ENCODE measurements around the gene ALKBH3. TPM values are rescaled to one million over a fixed set of nuclear protein-coding genes. Genes with fewer than 3 reads are reported as not detected.

Gene ALKBH3
- total RNA-seq, 2 experiments from 2014 or later: 48.1 to 49.7 TPM

DNA sequence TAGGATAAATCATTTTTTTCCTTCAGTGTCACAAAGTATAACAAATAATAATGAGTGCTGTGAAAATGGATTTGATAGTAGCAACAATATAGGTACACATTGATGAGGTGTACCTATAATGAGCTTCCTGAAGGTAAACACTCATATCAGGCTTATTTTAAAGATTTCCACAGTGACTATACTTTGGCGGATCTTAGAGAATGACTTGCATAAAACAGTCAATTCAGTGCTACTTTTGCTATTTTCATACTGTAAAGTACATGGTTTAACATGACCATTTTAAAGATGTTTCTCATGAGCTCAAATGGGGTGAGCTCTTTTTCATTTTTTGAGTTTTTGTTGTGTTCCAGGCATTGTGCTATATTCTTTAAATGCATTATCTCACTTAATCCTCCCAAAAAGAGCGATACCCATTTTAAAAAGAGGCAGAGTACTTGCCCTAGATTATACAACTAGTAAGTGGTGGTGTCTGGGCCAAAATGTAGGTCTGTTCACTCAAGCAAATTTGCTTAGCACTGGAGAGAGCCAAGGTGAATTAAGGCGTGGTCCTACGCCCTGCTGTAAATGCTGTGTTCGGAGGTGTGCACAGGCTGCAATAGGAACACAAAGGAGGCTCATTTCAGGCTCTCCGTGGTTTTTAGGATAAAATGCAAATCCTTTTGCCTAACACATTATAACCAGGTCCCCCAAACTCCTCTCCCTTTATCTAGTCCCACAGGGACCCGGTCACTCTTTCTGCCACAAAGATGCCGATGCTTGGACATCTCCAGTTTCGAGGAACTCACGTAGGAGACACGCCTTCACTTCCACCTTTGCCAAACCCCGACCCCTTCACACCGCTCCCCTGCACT lies 617 bp upstream of the ALKBH3 start:
- ChIA-PET CTCF (interaction anchor here (0.6 kb wide), 1 partner anchor 10 kb away, joined by 3 read pairs; no protein-coding TSS in a partner anchor), POLR2A (interaction anchor here (1.1 kb wide), 1 partner anchor 9 kb away, joined by 4 read pairs; no protein-coding TSS in a partner anchor)

DNA sequence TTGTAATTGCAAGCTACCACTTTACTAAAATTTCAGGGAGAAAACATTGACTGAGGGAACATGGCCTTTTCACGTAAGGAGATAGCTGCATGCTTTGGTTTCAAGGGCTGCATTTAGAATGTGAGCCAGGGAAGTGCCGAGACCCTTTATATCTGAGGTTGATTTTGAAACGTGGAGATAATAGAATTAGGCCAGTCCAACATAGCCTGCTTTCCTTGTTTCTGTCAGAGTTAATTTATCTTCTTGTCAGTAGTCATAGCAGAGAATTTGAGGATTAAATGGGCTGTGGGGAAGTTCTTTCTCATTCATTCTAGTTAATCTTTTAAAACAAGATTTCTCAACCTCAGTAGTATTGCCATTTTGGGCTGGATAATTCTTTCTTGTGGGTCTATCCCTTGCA lies 12.2 kb downstream of the ALKBH3 start:
- ChIA-PET CTCF (interaction anchor here (1.1 kb wide), 1 partner anchor 9 kb away, joined by 3 read pairs; no protein-coding TSS in a partner anchor), POLR2A (no interaction called here)

DNA sequence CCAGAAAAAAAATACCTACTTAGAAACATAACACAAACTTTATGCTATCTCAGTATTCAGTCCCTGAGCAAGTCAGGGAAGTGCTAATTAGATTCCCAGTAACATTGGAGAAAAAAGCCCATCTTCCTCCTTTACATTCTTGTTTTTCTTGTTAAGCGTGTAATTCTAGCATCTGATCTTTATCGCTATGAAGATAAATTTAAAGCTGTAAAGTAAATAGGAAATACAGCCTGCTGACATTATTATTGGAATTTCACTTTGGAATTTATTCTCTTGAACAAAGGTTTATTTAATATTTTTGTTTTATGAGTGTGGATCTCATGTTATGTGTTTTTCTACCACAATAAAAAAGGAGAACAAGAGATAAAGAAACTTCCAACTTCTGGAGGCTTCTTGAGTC lies 13.9 kb downstream of the ALKBH3 start:
- ChIA-PET POLR2A (no interaction called here), CTCF (no interaction called here)

DNA sequence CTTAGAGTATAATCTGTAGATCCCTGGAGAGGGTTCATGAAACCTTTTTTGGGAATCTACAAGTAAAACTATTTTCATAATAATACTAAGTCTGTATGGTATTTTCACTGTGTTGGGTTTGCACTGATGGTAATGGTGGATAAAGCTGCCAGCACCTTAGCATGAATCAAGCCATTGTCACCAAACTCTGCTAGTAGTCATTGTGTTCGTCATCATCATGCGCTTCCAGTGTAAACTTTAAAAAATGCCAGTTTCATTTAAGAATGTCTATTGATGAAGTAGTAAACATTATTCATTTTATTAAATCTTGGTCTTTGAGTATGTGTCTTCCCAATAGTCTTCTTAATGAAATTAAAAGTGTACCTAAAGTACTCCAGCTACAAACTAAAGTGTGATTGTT lies 15.0 kb downstream of the ALKBH3 start:
- POLR2A ChIA-PET: no interaction called here
- CTCF ChIA-PET: no interaction called here

DNA sequence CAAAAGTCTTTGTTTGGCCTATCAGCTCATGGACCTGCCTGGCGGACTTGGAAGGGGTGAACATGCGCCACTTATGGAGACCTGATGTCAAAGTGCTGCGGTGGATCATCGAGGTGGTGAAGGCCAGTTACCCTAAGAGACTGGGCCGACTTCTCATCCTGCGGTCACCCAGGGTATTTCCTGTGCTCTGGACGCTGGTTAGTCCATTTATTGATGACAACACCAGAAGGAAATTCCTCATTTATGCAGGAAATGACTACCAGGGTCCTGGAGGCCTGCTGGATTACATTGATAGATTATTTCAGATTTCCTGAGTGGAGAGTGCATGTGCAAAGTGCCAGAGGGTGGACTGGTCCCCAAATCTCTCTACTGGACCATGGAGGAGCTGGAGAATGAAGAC lies 17.9 kb downstream of the ALKBH3 start:
- POLR2A ChIA-PET: no interaction called here
- CTCF ChIA-PET: no interaction called here

DNA sequence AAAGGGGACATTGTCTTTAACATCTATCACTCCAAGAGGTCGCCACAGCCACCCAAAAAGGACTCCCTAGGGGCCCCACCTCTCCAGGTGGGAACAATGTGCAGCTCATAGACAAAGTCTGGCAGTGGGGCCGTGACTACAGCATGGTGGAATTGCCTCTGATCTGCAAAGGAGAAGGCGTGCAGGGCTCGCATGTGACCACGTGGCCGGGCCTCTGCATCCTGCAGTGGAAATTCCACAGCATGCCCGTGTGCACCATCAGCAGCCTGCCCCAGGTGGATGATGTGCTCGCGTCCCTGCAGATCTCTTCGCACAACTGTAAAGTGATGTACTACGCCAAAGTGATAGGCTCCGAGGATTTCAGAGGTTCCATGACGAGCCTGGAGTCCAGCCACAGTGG lies 18.5 kb downstream of the ALKBH3 start:
- ChIA-PET CTCF (interaction anchor here (1.6 kb wide), 1 partner anchor 9 kb away, joined by 6 read pairs; no protein-coding TSS in a partner anchor), POLR2A (no interaction called here)

DNA sequence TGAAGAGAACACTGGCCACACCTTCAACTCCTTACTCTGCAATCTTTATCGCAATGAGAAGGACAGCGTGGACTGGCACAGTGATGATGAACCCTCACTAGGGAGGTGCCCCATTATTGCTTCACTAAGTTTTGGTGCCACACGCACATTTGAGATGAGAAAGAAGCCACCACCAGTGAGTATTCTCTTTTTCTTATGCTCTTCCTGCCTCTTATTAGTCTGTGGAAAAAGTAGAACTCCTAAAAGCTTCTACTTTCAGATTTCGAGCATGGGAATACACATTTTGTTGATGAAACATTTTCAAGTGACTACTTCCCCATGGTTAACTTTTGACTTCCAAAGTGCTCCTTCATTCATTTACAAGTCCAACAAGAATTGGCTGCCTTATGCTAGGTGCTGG lies 20.9 kb downstream of the ALKBH3 start:
- ChIA-PET CTCF (no interaction called here), POLR2A (no interaction called here)

DNA sequence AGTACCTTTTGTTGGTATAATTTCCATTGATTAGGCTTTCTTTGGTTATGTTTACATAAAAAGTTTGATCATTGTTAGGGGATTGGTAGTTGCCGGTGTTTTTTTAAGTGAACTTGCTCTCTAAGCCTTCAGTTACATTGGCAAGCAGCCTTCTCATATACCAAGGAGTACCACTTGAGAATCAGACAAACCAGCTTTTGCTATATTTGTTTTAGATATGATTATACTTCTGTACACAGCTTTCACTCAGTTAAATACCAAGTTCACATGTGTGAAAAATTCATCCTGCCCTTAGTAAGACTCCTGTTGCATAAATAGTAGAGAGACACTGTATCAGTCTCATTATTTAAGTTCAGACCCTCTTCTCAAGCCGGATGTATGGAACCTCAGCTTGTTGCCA lies 22.4 kb downstream of the ALKBH3 start:
- ChIA-PET CTCF (interaction anchor here (1.9 to 3.5 kb wide), 2 partner anchors 11 to 13 kb away, joined by 7 to 11 read pairs; no protein-coding TSS in a partner anchor), POLR2A (no interaction called here)

DNA sequence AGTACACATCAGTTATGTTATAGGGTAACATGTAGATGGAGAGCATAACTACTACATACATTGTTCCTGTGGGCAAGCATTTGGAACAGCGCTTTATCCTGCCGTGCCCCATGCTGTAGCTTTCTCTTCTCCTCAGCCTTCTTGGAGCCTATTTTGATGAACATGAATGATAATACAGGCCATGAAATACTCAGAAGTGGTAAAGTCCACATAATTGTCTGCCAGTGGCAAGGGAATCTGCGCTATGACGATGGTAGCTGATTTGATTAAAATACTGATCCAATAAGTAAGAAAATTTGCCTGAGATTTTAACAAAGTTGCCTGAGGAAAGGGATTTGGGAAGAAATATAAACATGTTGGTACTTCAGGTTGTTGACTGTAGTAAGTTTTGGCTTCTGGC lies 23.3 kb downstream of the ALKBH3 start:
- ChIA-PET CTCF (interaction anchor here (1.0 to 3.5 kb wide), 3 partner anchors 10 to 52 kb away, joined by 4 to 11 read pairs (median 7); no protein-coding TSS in a partner anchor), POLR2A (no interaction called here)

DNA sequence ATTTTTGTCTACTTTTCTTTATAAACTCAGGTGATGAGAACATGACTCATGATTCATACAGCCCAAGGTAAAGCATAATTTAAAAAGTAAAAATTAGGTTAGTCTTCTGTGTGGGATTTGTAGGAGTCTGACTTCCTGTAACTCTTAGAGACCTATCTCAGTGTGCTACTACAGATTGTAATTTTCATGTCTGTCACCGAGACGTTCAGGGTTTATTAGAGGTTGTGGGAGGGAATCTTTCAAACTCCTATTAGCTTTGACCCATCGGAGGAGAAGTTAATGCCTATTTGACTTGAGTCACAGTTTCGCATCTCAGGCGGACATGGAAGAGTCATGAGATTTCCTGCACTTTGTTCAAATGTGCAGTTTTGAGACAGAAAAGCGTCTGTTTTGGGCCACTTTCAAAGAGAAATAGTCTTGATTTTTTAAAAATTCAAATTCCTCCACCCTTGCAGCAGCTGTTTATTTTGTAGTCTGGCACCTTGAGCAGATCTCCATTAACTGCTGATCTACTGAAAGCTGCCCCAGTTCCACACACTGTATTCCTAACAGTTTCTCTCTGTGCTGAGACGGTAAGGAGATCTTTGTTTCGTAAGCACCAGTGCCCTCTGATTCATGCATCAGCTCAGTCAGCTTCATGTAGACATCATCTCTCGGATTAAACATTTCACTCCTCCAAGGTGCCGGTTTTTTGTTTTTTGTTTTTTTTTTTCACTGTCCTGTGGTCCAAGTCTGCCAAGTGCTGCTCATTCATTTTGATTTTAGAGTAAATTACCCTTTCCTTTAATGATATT lies 24.3 kb downstream of the ALKBH3 start:
- POLR2A ChIA-PET: interaction anchor here (0.7 kb wide), 1 partner anchor 231 kb away, joined by 3 read pairs; no protein-coding TSS in a partner anchor
- CTCF ChIA-PET: interaction anchor here (0.7 to 3.5 kb wide), 4 partner anchors 9 to 594 kb away, joined by 3 to 11 read pairs (median 5); no protein-coding TSS in a partner anchor

DNA sequence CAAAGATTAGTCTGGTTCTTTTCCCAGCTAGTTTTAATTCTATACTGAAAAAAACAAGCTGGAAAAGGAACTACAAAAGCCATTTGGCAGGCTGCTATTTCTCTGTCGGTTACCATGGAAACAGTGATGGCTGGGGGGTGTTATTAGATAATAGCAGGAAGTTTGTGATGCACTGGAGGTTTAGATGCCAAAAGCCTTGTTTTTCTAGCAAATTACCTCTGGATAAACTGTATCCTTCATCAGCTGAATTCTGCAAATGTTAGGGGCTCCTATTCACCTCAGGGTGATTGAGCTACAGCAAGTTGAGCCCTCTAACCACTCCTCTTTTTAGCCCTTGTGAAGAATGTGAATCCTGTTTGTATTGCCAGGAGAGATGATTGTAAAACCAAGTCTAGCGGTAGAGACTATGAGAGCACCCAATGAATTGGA lies 25.2 kb downstream of the ALKBH3 start:
- ChIA-PET POLR2A (no interaction called here), CTCF (interaction anchor here (3.5 kb wide), 1 partner anchor 15 kb away, joined by 11 read pairs; no protein-coding TSS in a partner anchor)

DNA sequence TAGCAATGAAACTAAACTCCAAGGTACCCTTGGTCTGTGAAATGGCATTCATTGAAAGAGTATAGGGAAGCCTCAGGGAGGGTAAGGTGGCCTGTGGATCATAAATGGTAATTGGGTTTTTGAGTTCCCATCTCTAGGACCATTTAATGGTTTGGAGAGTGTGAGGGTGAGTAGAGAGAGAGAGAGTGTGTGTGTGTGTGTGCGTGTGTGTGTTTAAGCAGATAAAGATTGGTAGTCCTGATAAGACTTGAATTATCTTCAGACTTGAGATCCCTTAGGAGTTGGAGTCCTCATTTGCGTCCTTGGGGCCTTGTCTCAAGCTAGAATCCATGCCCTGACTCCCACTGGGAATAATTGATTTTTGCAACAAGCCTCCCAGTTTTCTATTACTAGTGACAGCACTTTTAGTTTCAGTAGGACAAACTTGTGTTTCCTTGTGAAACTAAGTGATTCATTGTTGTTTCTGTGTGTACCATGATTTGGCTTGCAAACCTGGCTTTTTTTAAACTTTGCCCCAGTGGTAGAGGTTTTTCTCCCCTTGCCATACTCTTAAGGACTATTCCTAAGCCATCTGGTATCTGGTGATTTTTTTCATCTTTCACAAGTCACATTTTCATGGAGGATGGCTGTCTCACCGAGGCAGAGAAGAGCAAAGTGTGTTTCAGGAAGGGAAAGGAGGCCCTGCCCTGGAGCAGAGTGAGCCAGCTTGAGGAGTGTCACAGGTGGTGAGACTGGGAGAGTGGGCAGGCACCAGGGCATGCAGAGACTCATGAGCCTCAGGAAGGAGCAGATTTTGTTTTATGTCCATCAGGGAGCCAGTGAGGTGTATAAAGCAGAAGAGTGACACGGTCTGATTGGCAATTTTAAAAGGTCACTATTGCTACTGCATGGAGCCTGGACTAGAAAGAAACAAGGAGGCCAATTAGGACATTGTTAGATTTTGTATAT lies 26.7 kb downstream of the ALKBH3 start:
- ChIA-PET CTCF (no interaction called here), POLR2A (no interaction called here)

DNA sequence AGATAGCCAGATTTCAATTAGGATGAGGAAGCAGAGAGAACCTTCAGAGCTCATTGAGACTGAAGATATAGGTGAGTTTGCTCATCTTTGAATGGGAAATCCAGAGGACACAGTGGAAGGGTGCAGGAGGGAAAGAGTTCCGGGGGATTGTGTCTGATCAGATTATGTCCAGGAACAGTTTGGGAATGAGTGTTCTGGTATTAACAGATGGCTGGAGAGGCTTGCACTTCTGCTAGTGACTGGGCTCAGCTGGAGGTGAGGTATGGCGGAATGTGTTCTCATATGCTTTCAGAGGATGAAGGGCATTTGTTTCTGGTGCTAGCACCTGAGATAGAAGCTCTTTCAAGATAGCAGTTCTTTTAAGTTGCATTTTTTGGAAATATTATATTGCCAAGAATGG lies 27.6 kb downstream of the ALKBH3 start:
- CTCF ChIA-PET: no interaction called here

DNA sequence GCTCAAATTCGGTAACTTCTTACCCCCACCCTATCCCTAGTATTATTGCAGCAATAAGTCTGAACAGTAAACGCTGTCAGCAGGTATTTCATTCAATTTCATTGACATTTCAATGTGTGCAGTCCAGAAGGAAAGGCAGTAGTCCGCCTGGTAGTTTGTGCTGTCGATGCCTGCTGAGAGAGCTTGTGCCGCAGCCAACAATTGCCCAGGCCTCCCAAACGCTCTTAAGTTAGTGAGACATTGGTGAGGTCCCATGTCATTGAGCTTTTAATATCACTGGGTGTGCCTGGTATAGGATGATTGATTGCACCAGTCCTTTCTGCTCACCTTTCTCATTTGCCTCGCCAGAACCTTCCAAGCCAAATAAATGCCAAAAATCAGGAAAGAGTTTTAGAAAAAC lies 28.1 kb downstream of the ALKBH3 start:
- POLR2A ChIA-PET: interaction anchor here (0.5 kb wide), 1 partner anchor 327 kb away, joined by 4 read pairs; no protein-coding TSS in a partner anchor

More for the DNA sequence above, 27.6 kb downstream of the ALKBH3 start:
- POLR2A ChIA-PET: no interaction called here

DNA sequence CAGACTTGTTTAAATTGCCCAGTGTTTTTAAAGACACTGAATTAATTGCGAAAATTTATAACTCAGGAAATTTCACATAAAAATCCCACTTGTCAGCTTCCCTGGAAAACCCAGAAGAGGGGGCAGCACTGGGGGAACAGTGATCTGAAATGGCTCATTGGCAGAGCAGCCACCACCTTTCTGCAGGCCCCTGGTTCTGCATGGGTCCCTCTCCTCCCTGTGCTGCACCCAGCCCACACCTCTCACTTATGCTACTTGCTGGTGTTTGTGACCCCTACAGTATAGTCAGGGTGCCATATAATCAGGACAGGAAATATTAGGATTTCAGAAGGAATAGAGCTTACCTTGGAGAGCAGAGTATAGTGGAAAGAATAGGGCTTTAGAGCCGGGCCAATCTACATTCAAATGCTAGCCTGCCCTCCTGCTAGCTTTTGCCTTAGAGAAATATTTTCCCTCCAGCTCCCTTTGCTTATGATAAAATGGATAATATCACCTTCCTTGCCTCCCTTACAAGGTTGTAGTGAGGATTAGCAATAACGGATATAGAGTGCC lies 33.3 kb downstream of the ALKBH3 start:
- POLR2A ChIA-PET: no interaction called here
- CTCF ChIA-PET: interaction anchor here (0.6 to 1.6 kb wide), 2 partner anchors 10 to 1423 kb away, joined by 3 to 7 read pairs; no protein-coding TSS in a partner anchor

More for the DNA sequence above, 28.1 kb downstream of the ALKBH3 start:
- CTCF ChIA-PET: no interaction called here

DNA sequence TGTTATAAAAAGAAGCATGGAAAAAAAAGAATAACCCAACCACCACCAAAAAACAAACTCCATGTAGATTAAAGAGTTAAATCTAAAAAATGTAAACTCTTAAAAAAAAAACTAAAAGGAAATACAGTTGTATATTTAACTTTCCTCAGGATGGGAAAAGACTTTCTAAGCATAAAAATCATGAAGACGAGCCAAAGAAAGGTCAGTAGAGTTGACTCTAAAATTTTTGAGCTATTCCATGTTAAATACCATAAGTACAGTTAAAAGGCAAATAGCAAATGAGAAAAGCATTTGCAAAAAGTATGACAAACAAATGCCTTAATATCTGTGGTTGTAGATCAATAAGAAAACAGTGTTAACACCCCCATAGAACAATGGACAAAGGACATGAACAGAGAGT lies 33.8 kb downstream of the ALKBH3 start:
- ChIA-PET POLR2A (no interaction called here), CTCF (interaction anchor here (0.6 to 1.6 kb wide), 2 partner anchors 11 to 1423 kb away, joined by 3 to 7 read pairs; no protein-coding TSS in a partner anchor)

DNA sequence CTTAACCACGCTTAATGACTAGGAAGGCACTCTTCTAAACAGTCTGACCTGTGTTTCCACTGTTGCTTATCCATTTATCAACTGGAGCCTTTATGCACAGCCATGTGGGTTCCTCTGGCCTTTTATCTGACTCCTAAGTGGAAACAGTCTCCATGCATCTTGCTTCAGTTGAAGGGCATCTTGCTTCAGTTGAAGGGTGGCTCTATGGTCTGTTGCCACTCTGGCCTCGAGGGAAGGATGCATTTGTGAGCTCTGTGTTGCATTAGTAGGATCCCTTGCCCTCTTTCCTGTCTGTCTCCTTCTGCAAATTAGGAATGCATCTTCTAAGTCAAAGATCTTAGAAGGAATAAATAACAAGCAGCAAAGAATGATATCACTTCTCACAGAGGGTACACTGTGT lies 36.0 kb downstream of the ALKBH3 start:
- CTCF ChIA-PET: no interaction called here
- POLR2A ChIA-PET: no interaction called here

DNA sequence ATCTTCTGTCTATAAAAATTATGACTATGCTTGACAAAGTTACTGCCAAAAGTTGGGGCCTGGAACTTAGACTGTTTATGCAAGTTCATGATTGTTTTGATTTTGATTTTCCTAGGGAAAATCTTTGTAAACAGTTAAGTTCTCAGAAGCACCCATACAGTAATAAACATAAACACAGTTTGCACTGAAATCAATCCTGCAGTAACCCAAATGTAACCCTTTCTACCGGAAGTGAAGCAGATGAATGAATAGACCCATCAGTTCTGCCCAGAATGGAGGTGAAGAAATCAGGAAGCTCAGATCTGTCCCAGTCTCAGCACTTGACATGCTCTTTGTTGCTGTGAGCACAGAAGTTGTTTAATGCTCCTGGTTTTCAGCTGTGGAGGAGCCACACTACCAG lies 37.2 kb downstream of the ALKBH3 start:
- ChIA-PET POLR2A (no interaction called here), CTCF (interaction anchor here (0.5 to 1.6 kb wide), 4 partner anchors 8 to 147 kb away, joined by 3 to 5 read pairs (median 3); no protein-coding TSS in a partner anchor)

DNA sequence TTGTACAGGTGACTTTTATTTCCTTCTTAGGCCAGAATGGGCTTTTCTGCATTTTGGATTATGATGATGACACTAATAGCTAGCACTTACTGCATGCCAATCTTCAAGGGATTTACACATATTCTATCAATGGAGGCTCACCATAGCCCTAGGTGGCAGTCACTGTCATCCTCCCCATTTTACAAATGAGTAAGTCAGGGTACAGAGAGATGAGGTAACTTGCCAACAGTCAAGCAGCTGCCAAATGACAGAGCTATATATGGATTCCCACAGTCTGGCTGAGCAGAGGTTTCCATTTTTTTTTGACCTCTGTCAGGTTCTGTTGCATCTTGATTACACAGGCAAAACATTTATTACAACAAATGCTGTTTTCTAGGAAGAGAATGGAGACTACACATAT lies 38.0 kb downstream of the ALKBH3 start:
- POLR2A ChIA-PET: no interaction called here
- CTCF ChIA-PET: interaction anchor here (1.2 to 1.6 kb wide), 2 partner anchors 9 to 29 kb away, joined by 3 to 5 read pairs; no protein-coding TSS in a partner anchor
